Coronary artery (tissue), 2 donors: ENCODE measurements around the gene PLG.
A peak's percentile ranks its signal among the peaks of the same experiment; 100 is the strongest.
"Not testable (repeated sequence)": the region's sequence is repeated elsewhere in the genome, so short reads cannot be mapped to it uniquely, and the experiment has no call there.

ENCODE experiments used
- DNase-seq: peaks from one replicate; pipeline ENCODE4 v3.0.0-alpha.2; 2017; ENCODE audit warnings: low spot score
- H3K27ac ChIP-seq, 2 donors: fragments of 200-600 bp; sonication (generic); one replicate each; pipeline ENCODE4 v1.5.1; 2016 to 2019
- H3K4me3 ChIP-seq: fragments of 200-600 bp; sonication (generic); 2 replicates; pipeline ENCODE4 v1.5.1; 2016; ENCODE audit warnings: mild to moderate bottlenecking, moderate library complexity
- CTCF ChIP-seq: fragments of 200-600 bp; sonication (generic); IDR thresholded peaks from one replicate; pipeline ENCODE4 v1.5.1; 2019; ENCODE audit warnings: antibody characterized with exemption

The PLG gene

GRCh38 chr6:160767647-160768019 lies 65.6 kb downstream of the PLG start:
- DNase-seq = no peak
- peak overlapping the region; percentile 74 for H3K4me3 ChIP-seq
- no peak for TF ChIP-seq CTCF
- no peak overlapping the region for H3K27ac ChIP-seq

GRCh38 chr6:160768101-160768500 lies 66.1 kb downstream of the PLG start:
- Histone ChIP-seq H3K27ac (no peak overlapping the region), H3K4me3 (no peak overlapping the region)
- TF ChIP-seq CTCF = no peak
- no peak for DNase-seq

GRCh38 chr6:160774399-160774798 lies 72.4 kb downstream of the PLG start:
- DNase-seq = no peak
- no peak overlapping the region for H3K4me3 ChIP-seq
- no peak for TF ChIP-seq CTCF
- no peak overlapping the region for H3K27ac ChIP-seq

- no peak for DNase-seq
- TF ChIP-seq CTCF = no peak
- Histone ChIP-seq H3K27ac (no peak overlapping the region), H3K4me3 (no peak overlapping the region)
Measured at GRCh38 chr6:160775792-160776580, 73.9 kb downstream of the PLG start.

GRCh38 chr6:160779095-160779494 lies 77.1 kb downstream of the PLG start:
- not testable (repeated sequence) for H3K27ac ChIP-seq, H3K4me3 ChIP-seq, DNase-seq

- H3K4me3 ChIP-seq, DNase-seq, H3K27ac ChIP-seq: not testable (repeated sequence)
Measured at GRCh38 chr6:160780656-160781055, 78.6 kb downstream of the PLG start.

GRCh38 chr6:160781298-160781697 lies 79.3 kb downstream of the PLG start:
- DNase-seq = no peak
- Histone ChIP-seq H3K27ac (no peak overlapping the region), H3K4me3 (no peak overlapping the region)
- no peak for TF ChIP-seq CTCF

- no peak for DNase-seq
- Histone ChIP-seq H3K4me3 (no peak overlapping the region), H3K27ac (no peak overlapping the region)
- no peak for TF ChIP-seq CTCF
Measured at GRCh38 chr6:160782228-160782627, 80.2 kb downstream of the PLG start.
